Cardiac muscle cell (in vitro differentiated cells and primary cell): Measurements from ENCODE around the gene MYPOP. TPM values are rescaled to one million over a fixed set of nuclear protein-coding genes. Genes with fewer than 3 reads are reported as not detected.
"Not testable (repeated sequence)": the region's sequence is repeated elsewhere in the genome, so short reads cannot be mapped to it uniquely, and the experiment has no call there.

Experiments used
- DNase-seq, 2 donors: peaks; one replicate each; pipeline versions ENCODE4 v3.0.0 to v3.0.0-alpha.2; 2010 to 2017; ENCODE audit warnings: low read depth in 1 of 2, low spot score in 1 of 2
- H3K27ac ChIP-seq: fragments of 200-600 bp; sonication (generic); 2 replicates; pipeline ENCODE4 v1.5.1; 2016
- H3K27me3 ChIP-seq: fragments of 200-600 bp; sonication (generic); 2 replicates; pipeline ENCODE4 v1.6.0; 2016; ENCODE audit warnings: control low read depth
- H3K36me3 ChIP-seq: fragments of 200-600 bp; sonication (generic); 2 replicates; pipeline ENCODE4 v1.5.1; 2016; ENCODE audit warnings: control low read depth
- H3K4me1 ChIP-seq: fragments of 200-600 bp; sonication (generic); 2 replicates; pipeline ENCODE4 v1.8.1; 2017; ENCODE audit warnings: low read depth, mild to moderate bottlenecking, mixed run types
- H3K4me3 ChIP-seq: fragments of 200-600 bp; sonication (generic); 2 replicates; pipeline ENCODE4 v1.5.1; 2016; ENCODE audit warnings: mild to moderate bottlenecking
- H3K9me3 ChIP-seq: fragments of 200-600 bp; sonication (generic); 2 replicates; pipeline ENCODE4 v1.5.1; 2017; ENCODE audit warnings: low read depth, mild to moderate bottlenecking, control low read depth
- CTCF ChIP-seq: IDR thresholded peaks from 2 replicates; pipeline ENCODE4 v1.5.1; 2012; ENCODE audit warnings: low read depth, mild to moderate bottlenecking, low read length
- polyA plus RNA-seq: library from polyadenylated mRNA; unstranded; fragments of >200 nt; fragmentation: Nextera tagmentation; extraction: Ambion mirVana; gene quantifications from 2 replicates; pipeline ENCODE4 v1.2.1, GENCODE V29; 2016
- total RNA-seq: library from RNA; depleted of rRNA; stranded (reverse); fragments of >200 nt; gene quantifications from 2 replicates; pipeline ENCODE4 v1.2.3, GENCODE V29; 2016

MYPOP gene
- total and polyA plus RNA-seq, 2 experiments from 2014 or later = 2.0 to 7.3 TPM

DNA sequence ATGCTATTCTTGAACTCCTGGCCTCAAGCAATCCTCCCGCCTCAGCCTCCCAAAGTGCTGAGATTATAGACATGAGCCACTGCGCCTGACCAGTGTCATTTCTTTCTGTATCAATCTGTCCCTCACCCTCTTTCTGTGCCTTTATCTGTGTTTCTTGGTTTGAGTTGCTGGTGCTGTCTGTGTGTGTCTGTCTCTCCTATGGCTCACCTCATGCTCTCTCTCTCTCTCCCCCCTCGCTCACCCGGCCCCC, 26.3 kb downstream of the MYPOP start:
- TF ChIP-seq CTCF = no peak
- H3K36me3 ChIP-seq = no peaks in the 10 kb centered on the region
- H3K27ac ChIP-seq = no peak overlapping the region
- no peaks in the 10 kb centered on the region for H3K9me3 ChIP-seq
- DNase-seq = peak in 1 of 2 donors; percentile 25
- H3K27me3 ChIP-seq = no peaks in the 10 kb centered on the region
- no peak overlapping the region for H3K4me3 ChIP-seq
- H3K4me1 ChIP-seq = peaks cover 9% of the 10 kb centered on the region

GRCh38 chr19:45874620-45874966, 27.8 kb downstream of the MYPOP start:
- no peak for TF ChIP-seq CTCF
- DNase-seq = no peak

DNA sequence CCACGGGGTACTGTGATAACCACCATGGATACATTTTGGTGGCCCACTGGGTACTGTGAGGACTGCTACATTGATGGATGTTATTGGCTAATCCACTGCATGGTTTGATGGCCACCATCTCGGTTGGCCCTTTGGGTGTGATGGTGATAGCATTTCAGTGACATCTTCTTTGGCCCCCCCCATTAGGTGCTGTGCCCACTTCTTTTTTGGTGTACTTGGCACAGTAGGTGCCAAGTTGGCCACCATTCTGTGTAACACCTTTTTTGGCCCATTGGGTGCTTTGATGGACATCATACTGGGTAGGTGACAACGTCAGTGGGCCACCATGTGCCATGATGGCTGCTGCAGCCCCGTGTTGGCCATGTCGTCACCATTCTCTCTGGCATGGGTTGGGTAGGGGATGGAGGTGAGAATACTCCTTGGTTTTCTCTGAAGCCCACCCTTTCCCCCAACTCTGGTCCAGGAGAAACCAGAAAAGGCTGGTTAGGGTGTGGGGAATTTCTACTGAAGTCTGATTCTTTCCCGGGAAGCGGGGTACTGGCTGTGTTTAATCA, 29.1 kb downstream of the MYPOP start:
- no peaks in the 10 kb centered on the region for H3K27me3 ChIP-seq
- H3K27ac ChIP-seq = no peak overlapping the region
- no peak for DNase-seq
- peaks cover 9% of the 10 kb centered on the region for H3K4me1 ChIP-seq
- H3K9me3 ChIP-seq = no peaks in the 10 kb centered on the region
- no peaks in the 10 kb centered on the region for H3K36me3 ChIP-seq
- TF ChIP-seq CTCF = no peak
- H3K4me3 ChIP-seq = no peak overlapping the region

More at GRCh38 chr19:45874620-45874966, 27.8 kb downstream of the MYPOP start:
- no peaks in the 10 kb centered on the region for H3K9me3 ChIP-seq
- no peak overlapping the region for H3K27ac ChIP-seq
- H3K36me3 ChIP-seq = no peaks in the 10 kb centered on the region
- H3K27me3 ChIP-seq = no peaks in the 10 kb centered on the region
- peaks cover 9% of the 10 kb centered on the region for H3K4me1 ChIP-seq
- no peak overlapping the region for H3K4me3 ChIP-seq

- no peak for DNase-seq
- no peak for TF ChIP-seq CTCF
- H3K9me3 ChIP-seq = no peaks in the 10 kb centered on the region
- no peaks in the 10 kb centered on the region for H3K27me3 ChIP-seq
- H3K4me3 ChIP-seq = no peak overlapping the region
- H3K27ac ChIP-seq = no peak overlapping the region
- peaks cover 9% of the 10 kb centered on the region for H3K4me1 ChIP-seq
- H3K36me3 ChIP-seq = no peaks in the 10 kb centered on the region
These were observed 30.1 kb downstream of the MYPOP start for GRCh38 chr19:45872095-45872919.

DNA sequence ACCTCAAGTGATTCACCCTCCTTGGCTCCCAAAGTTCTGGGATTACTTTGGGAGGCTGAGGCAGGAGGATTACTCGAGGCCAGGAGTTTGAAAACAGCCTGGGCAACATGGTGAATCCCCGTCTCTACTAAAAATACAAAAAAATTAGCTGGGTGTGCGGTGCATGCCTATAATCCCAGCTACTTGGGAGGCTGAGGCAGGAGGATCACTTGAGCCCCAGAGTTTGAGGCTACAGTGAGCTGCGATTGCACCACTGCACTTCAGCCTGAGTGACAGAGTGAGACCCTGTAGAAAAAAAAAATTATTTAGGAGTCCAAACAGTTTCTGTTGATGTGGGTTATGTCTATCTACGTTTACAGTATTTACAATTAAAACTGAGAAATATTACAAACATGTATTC, 31.6 kb downstream of the MYPOP start:
- TF ChIP-seq CTCF = no peak
- Histone ChIP-seq H3K27me3 (no peaks in the 10 kb centered on the region), H3K9me3 (no peaks in the 10 kb centered on the region), H3K27ac (no peak overlapping the region), H3K4me1 (no peaks in the 10 kb centered on the region), H3K4me3 (no peak overlapping the region), H3K36me3 (no peaks in the 10 kb centered on the region)
- no peak for DNase-seq

GRCh38 chr19:45867241-45867640, 35.2 kb downstream of the MYPOP start:
- H3K4me1 ChIP-seq, H3K27me3 ChIP-seq, H3K4me3 ChIP-seq, H3K9me3 ChIP-seq, H3K36me3 ChIP-seq, H3K27ac ChIP-seq, DNase-seq: not testable (repeated sequence)
